Gastrocnemius medialis (tissue), 4 donors: ENCODE results near the gene GPR68.

Experiments
- POLR2A ChIP-seq, 2 donors: fragments of 450-650 bp; IDR thresholded peaks; one replicate each; pipeline ENCODE4 v1.6.1; 2017; ENCODE audit warnings: antibody characterized with exemption in 2 of 2, mild to moderate bottlenecking in 2 of 2, moderate library complexity in 2 of 2
- TF ChIP-seq, protein P1 (sequence below), 5 experiments: fragments of 450-650 bp in 3 of 5; fragments of 200-600 bp in 2 of 5; sonication (generic) in 2 of 5; IDR thresholded peaks in 4 of 5; conservative IDR thresholded peaks in 1 of 5; 1 replicate in 4 of 5; 2 replicates in 1 of 5; pipeline ENCODE4 v1.5.1; 2016 to 2019; ENCODE audit warnings: antibody characterized with exemption in 5 of 5, mild to moderate bottlenecking in 3 of 5, moderate library complexity in 3 of 5

DNA sequence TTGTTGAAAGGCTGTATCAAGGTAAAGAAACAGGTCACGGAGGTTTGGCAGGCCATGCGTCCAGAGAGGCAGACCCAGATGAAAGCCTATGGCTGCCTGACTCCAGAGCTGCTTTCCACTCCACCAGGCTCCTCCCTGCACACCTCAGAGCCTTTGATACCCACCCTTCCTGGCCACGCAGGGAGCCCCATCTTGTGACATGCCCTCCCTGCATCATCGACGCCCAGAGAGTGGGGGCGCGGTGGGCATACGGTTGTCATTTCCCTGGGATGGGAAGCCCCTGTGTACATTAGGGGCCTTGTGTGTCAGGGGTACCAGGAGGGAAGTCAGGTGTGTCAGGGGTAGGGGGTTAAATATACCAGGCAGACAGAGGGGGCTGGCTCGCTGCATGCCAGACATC is 30.3 kb upstream of the GPR68 start:
- TF ChIP-seq, protein P1, sequence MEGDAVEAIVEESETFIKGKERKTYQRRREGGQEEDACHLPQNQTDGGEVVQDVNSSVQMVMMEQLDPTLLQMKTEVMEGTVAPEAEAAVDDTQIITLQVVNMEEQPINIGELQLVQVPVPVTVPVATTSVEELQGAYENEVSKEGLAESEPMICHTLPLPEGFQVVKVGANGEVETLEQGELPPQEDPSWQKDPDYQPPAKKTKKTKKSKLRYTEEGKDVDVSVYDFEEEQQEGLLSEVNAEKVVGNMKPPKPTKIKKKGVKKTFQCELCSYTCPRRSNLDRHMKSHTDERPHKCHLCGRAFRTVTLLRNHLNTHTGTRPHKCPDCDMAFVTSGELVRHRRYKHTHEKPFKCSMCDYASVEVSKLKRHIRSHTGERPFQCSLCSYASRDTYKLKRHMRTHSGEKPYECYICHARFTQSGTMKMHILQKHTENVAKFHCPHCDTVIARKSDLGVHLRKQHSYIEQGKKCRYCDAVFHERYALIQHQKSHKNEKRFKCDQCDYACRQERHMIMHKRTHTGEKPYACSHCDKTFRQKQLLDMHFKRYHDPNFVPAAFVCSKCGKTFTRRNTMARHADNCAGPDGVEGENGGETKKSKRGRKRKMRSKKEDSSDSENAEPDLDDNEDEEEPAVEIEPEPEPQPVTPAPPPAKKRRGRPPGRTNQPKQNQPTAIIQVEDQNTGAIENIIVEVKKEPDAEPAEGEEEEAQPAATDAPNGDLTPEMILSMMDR (IDR thresholded peaks at IDR 0.05 in 4 of 5, conservative IDR thresholded peaks at IDR 0.05 in 1 of 5), result no peak
- TF ChIP-seq POLR2A (IDR thresholded peaks at IDR 0.05), result no peak
